ENCODE data around the gene HMHB1. TPM values are rescaled to one million over a fixed set of nuclear protein-coding genes. Genes with fewer than 3 reads are reported as not detected.

Gene HMHB1
- total RNA-seq, 1 experiment from 2014 or later = not detected

DNA sequence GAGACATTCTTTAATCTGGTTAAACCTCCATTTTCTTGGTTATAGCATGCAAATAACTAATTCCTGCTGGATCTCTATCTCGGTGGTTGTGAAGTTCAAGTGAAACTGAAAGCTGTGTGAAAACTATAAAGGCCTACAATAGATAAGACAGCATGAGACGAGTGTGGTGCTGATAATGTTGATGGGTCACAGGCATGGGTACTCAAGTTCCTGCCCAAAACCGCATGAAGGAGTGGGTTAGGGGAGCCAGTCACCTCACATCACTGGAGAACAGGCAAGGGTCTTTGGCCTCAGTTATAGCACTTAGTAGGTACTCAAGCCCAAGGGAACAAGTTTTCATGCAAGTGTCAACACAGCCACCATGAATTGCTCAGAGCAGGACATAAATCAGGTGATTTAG is 16.7 kb downstream of the HMHB1 start:
- TF ChIP-seq, protein P1, sequence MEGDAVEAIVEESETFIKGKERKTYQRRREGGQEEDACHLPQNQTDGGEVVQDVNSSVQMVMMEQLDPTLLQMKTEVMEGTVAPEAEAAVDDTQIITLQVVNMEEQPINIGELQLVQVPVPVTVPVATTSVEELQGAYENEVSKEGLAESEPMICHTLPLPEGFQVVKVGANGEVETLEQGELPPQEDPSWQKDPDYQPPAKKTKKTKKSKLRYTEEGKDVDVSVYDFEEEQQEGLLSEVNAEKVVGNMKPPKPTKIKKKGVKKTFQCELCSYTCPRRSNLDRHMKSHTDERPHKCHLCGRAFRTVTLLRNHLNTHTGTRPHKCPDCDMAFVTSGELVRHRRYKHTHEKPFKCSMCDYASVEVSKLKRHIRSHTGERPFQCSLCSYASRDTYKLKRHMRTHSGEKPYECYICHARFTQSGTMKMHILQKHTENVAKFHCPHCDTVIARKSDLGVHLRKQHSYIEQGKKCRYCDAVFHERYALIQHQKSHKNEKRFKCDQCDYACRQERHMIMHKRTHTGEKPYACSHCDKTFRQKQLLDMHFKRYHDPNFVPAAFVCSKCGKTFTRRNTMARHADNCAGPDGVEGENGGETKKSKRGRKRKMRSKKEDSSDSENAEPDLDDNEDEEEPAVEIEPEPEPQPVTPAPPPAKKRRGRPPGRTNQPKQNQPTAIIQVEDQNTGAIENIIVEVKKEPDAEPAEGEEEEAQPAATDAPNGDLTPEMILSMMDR (conservative IDR thresholded peaks at IDR 0.05) = no peak
- no peak overlapping the region for H2AFZ ChIP-seq (ENCODE audit: low read length)
- H2BK5ac ChIP-seq (ENCODE audit: insufficient read length, low read length) = no peak overlapping the region
- WGBS (ENCODE audit: extremely low coverage, insufficient read length, low lambda C conversion rate) = no CpG with 5 or more reads among the region's 3 CpGs
- H2BK20ac ChIP-seq (ENCODE audit: low read depth, low read length, poor library complexity, severe bottlenecking) = no peak overlapping the region
- Mint-ChIP-seq H3K36me3 (ENCODE audit: insufficient read depth in 1 of 3, low read depth in 3 of 3) (no peaks in the 10 kb centered on the region), H3K4me1 (0 out of 4 replicates have a peak, but pooled peaks cover 0 to 3% of the 10 kb centered on the region in 2 experiments), H3K27me3 (ENCODE audit: low read depth) (no peaks in the 10 kb centered on the region), H3K9me3 (no peaks in the 10 kb centered on the region), H3K4me3 (no peak overlapping the region), H3K27ac (no peak overlapping the region; a peak in 1 of 7 replicates)
- no peaks in the 10 kb centered on the region for H3K23me2 ChIP-seq (ENCODE audit: insufficient read length, low read depth, low read length, poor library complexity, severe bottlenecking)
- H3K79me1 ChIP-seq (ENCODE audit: insufficient read depth, low read depth, low read length, poor library complexity, severe bottlenecking) = no peaks in the 10 kb centered on the region
- no peak overlapping the region for H3K56ac ChIP-seq (ENCODE audit: insufficient read length, low read depth, low read length)
- no peak overlapping the region for H3K18ac ChIP-seq (ENCODE audit: insufficient read length, low read depth, low read length)
- H3K9me3 ChIP-seq (ENCODE audit: control insufficient read depth, low read depth, low read length) = no peaks in the 10 kb centered on the region
- H3K9ac ChIP-seq (ENCODE audit: extremely low read depth, insufficient read length, low read length) = no peak overlapping the region
- no peak overlapping the region for H4K8ac ChIP-seq (replicated peaks; ENCODE audit: insufficient read length, low read depth, low read length)
- H3T11ph ChIP-seq (ENCODE audit: low read length) = no peak overlapping the region
- no peaks in the 10 kb centered on the region; the same call in 1 of the 2 replicates for H3K4me1 ChIP-seq (ENCODE audit: insufficient read depth, low read length)
- H2BK15ac ChIP-seq (ENCODE audit: low read depth, low read length) = no peak overlapping the region
- no peak overlapping the region for H2AK5ac ChIP-seq (ENCODE audit: insufficient read length, low read length)
- no peaks in the 10 kb centered on the region for H4K20me1 ChIP-seq (ENCODE audit: control insufficient read depth, insufficient read depth, insufficient read length)
- H2BK12ac ChIP-seq (ENCODE audit: insufficient read length, low read depth, low read length) = no peak overlapping the region
- DNase-seq = no peak
- no peak overlapping the region for H4K91ac ChIP-seq (ENCODE audit: insufficient read length, low read depth, low read length)
- no peak overlapping the region for H3K4ac ChIP-seq (ENCODE audit: low read depth, low read length)
- H2BK120ac ChIP-seq (ENCODE audit: low read depth, low read length, poor library complexity, severe bottlenecking) = no peak overlapping the region
- no peak overlapping the region for H4K5ac ChIP-seq (ENCODE audit: insufficient read length, low read depth, low read length)
- H3K27ac ChIP-seq (ENCODE audit: insufficient read length, low read depth, low read length) = no peak overlapping the region
- no peaks in the 10 kb centered on the region for H3K27me3 ChIP-seq (ENCODE audit: insufficient read depth, low read length)
- no peak overlapping the region for H3K23ac ChIP-seq (ENCODE audit: insufficient read length, low read depth, low read length)
- H3K14ac ChIP-seq (ENCODE audit: insufficient read depth, low read length) = no peak overlapping the region
- H3K79me2 ChIP-seq (ENCODE audit: insufficient read depth, low read length) = no peaks in the 10 kb centered on the region
- no peak overlapping the region for H3K4me2 ChIP-seq (ENCODE audit: insufficient read depth, insufficient read length, low read length)

All from H9 (cell line).